ENCODE measurements around the gene OR14A16.

DNA sequence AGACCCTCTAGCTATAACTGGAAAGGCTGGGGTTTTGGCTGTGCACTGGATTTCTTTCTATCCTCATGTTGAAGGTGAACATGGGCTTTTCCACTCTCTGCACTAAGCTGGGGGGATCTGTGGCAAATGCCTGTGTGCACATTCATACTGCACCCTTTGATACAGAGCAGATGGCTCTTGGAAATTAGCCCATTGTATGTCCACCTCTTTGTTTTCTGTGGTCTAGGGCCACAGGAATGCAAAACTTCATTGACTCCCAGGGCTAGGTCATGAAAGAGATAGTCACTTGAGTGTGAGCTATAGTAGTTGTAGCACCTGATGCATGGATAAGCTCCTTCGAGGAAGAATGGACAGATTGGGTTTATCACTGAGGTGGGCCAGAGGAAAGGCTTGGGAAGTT is 5.7 kb upstream of the OR14A16 start:
- TF ChIP-seq EZH2 (IDR thresholded peaks at IDR 0.05; ENCODE audit: low read depth): no peak
- TF ChIP-seq, protein P1, sequence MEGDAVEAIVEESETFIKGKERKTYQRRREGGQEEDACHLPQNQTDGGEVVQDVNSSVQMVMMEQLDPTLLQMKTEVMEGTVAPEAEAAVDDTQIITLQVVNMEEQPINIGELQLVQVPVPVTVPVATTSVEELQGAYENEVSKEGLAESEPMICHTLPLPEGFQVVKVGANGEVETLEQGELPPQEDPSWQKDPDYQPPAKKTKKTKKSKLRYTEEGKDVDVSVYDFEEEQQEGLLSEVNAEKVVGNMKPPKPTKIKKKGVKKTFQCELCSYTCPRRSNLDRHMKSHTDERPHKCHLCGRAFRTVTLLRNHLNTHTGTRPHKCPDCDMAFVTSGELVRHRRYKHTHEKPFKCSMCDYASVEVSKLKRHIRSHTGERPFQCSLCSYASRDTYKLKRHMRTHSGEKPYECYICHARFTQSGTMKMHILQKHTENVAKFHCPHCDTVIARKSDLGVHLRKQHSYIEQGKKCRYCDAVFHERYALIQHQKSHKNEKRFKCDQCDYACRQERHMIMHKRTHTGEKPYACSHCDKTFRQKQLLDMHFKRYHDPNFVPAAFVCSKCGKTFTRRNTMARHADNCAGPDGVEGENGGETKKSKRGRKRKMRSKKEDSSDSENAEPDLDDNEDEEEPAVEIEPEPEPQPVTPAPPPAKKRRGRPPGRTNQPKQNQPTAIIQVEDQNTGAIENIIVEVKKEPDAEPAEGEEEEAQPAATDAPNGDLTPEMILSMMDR (conservative IDR thresholded peaks at IDR 0.05): no peak
